Daoy (cell line): ENCODE measurements around the gene VPS26B. TPM values are rescaled to one million over a fixed set of nuclear protein-coding genes. Genes with fewer than 3 reads are reported as not detected.
A peak's percentile ranks its signal among the peaks of the same experiment; 100 is the strongest.
"Not testable (repeated sequence)": the region's sequence is repeated elsewhere in the genome, so short reads cannot be mapped to it uniquely, and the experiment has no call there.

ENCODE experiments used
- DNase-seq: peaks from one replicate; pipeline ENCODE4 v3.0.0-alpha.2; 2015; ENCODE audit warnings: low read depth
- total RNA-seq: library from RNA; depleted of rRNA; stranded (reverse); fragments of >200 nt; shearing (Covaris generic); gene quantifications from 2 replicates; pipeline ENCODE4 v1.2.3, GENCODE V29; 2014; rRNA removed

VPS26B gene
- total RNA-seq = 13.2 and 19.2 TPM in 2 replicates

- DNase-seq = peak; percentile 97
Observed at GRCh38 chr11:134223836-134224709, at the start of gene VPS26B, which contains the start of gene NCAPD3. Gene VPS26B, plus strand, starts transcription at chr11:134224671. Its CDS starts 452 bp downstream, at chr11:134225123. Gene NCAPD3, minus strand, starts transcription at chr11:134223967. Its CDS starts 41 bp downstream, at chr11:134223926.

GRCh38 chr11:134176284-134176683 is 48.2 kb upstream of the VPS26B start:
- DNase-seq = no peak

GRCh38 chr11:134178032-134178674 is 46.3 kb upstream of the VPS26B start:
- DNase-seq = no peak

GRCh38 chr11:134181707-134182106 is 42.8 kb upstream of the VPS26B start:
- DNase-seq = no peak

GRCh38 chr11:134188092-134188491 is 36.4 kb upstream of the VPS26B start:
- not testable (repeated sequence) for DNase-seq

GRCh38 chr11:134196756-134197155 is 27.7 kb upstream of the VPS26B start:
- no peak for DNase-seq

- DNase-seq = no peak
Observed at GRCh38 chr11:134199531-134199930, 24.9 kb upstream of the VPS26B start.

GRCh38 chr11:134200688-134201087 is 23.8 kb upstream of the VPS26B start:
- DNase-seq = no peak

- no peak for DNase-seq
Observed at GRCh38 chr11:134202661-134203060, 21.8 kb upstream of the VPS26B start.

- no peak for DNase-seq
Observed at GRCh38 chr11:134205729-134206128, 18.7 kb upstream of the VPS26B start.

- no peak for DNase-seq
Observed at GRCh38 chr11:134206185-134206584, 18.3 kb upstream of the VPS26B start.

- DNase-seq = no peak
Observed at GRCh38 chr11:134207538-134208239, 16.8 kb upstream of the VPS26B start.

GRCh38 chr11:134215836-134216235 is 8.6 kb upstream of the VPS26B start:
- no peak for DNase-seq

GRCh38 chr11:134216816-134217215 is 7.7 kb upstream of the VPS26B start:
- no peak for DNase-seq

- no peak for DNase-seq
Observed at GRCh38 chr11:134223121-134223520, 1.4 kb upstream of the VPS26B start.

- DNase-seq = peak; percentile 45
Observed at GRCh38 chr11:134224710-134225664, 516 bp downstream of the VPS26B start.

- DNase-seq = no peak
Observed at GRCh38 chr11:134226806-134227325, 2.4 kb downstream of the VPS26B start.

GRCh38 chr11:134228625-134229024 is 4.2 kb downstream of the VPS26B start:
- DNase-seq = peak; percentile 80

GRCh38 chr11:134229126-134229790 is 4.8 kb downstream of the VPS26B start:
- DNase-seq = peak; percentile 34

GRCh38 chr11:134230339-134230738 is 5.9 kb downstream of the VPS26B start:
- no peak for DNase-seq
